ENCODE data around the gene PLS3. TPM values are rescaled to one million over a fixed set of nuclear protein-coding genes. Genes with fewer than 3 reads are reported as not detected.

The PLS3 gene
- total and polyA plus RNA-seq, 2 of the 13 experiments (the other 11 are each of a cell fraction or from before 2014, with no cell fraction given) = 55.7 to 99.9 TPM

GRCh38 chrX:115553171-115553570 lies 7.8 kb upstream of the PLS3 start:
- Histone ChIP-seq H3K36me3 (replicated peaks in 1 of 2; ENCODE audit: control insufficient read depth in 1 of 2, insufficient read depth in 2 of 2, low read length in 2 of 2) (no peaks in the 10 kb centered on the region), H3K27me3 (ENCODE audit: control insufficient read depth in 1 of 2, insufficient read depth in 2 of 2, low read length in 2 of 2) (no peaks in the 10 kb centered on the region), H3K4me2 (ENCODE audit: low read depth, low read length) (no peak overlapping the region), H3K4me1 (ENCODE audit: insufficient read depth, low read length) (no peaks in the 10 kb centered on the region), H2AFZ (ENCODE audit: low read length) (no peak overlapping the region), H3K9me3 (ENCODE audit: low read length) (no peaks in the 10 kb centered on the region), H3K27ac (ENCODE audit: extremely low read length, insufficient read depth, low read length) (no peak overlapping the region), H3K9ac (ENCODE audit: insufficient read depth, low read depth, low read length) (no peak overlapping the region), H3K4me3 (replicated peaks in 1 of 3; ENCODE audit: insufficient read depth in 1 of 3, low read depth in 2 of 3, low read length in 3 of 3) (no peak overlapping the region), H3K79me2 (ENCODE audit: insufficient read depth, low read length) (no peaks in the 10 kb centered on the region), H4K20me1 (ENCODE audit: insufficient read depth, low read length) (no peaks in the 10 kb centered on the region)
- in situ Hi-C loops (cut with HindIII; ENCODE audit: extremely low pct_ligation_motif_present, low pct_unique_long_range_greater_than_20kb) = no loop called here
- ChIA-PET CTCF (ENCODE audit: low intra/inter-chr PET ratio, low total read pairs) (no interaction called here), POLR2A (no interaction called here)
- intact Hi-C loops (cut with micrococcal nuclease; ENCODE audit: unreplicated experiment) = no loop called here
- FAIRE-seq (no peak), DNase-seq (ENCODE audit: low spot score) (no peak), ATAC-seq (no peak)
- no peak for TF ChIP-seq ZNF704 (CRISPR knock-in tag; IDR thresholded peaks at IDR 0.05; ENCODE audit: borderline replicate concordance)
- peak; percentile 29; the same call in 1 of the 2 replicates for TF ChIP-seq SRF (IDR thresholded peaks at IDR 0.05; ENCODE audit: low read depth, low read length)
- 65% methylated on average over 4 of the region's 5 CpGs for WGBS (ENCODE audit: low lambda C conversion rate)
- BruUV-seq (replicated peaks) = no TSS peak

- Histone ChIP-seq H3K27me3 (ENCODE audit: control insufficient read depth in 1 of 2, insufficient read depth in 2 of 2, low read length in 2 of 2) (no peaks in the 10 kb centered on the region; a peak in 1 of 5 replicates), H3K79me2 (ENCODE audit: insufficient read depth, low read length) (peaks cover 25% of the 10 kb centered on the region), H3K4me3 (replicated peaks in 1 of 3; ENCODE audit: insufficient read depth in 1 of 3, low read depth in 2 of 3, low read length in 3 of 3) (peak overlapping the region; percentile 12 to 78 (median 69); a peak in 4 of 6 replicates), H3K27ac (ENCODE audit: extremely low read length, insufficient read depth, low read length) (peak overlapping the region; percentile 78), H3K9me3 (ENCODE audit: low read length) (no peaks in the 10 kb centered on the region), H3K4me1 (ENCODE audit: insufficient read depth, low read length) (peaks cover 32% of the 10 kb centered on the region), H3K9ac (ENCODE audit: insufficient read depth, low read depth, low read length) (peak overlapping the region; percentile 34; the same call in 1 of the 2 replicates), H3K4me2 (ENCODE audit: low read depth, low read length) (peak overlapping the region; percentile 73), H3K36me3 (replicated peaks in 1 of 2; ENCODE audit: control insufficient read depth in 1 of 2, insufficient read depth in 2 of 2, low read length in 2 of 2) (no peaks in the 10 kb centered on the region), H2AFZ (ENCODE audit: low read length) (no peak overlapping the region), H4K20me1 (ENCODE audit: insufficient read depth, low read length) (0 out of 2 replicates have a peak, but pooled peaks cover 1% of the 10 kb centered on the region)
- intact Hi-C loops (cut with micrococcal nuclease; ENCODE audit: unreplicated experiment) (loop anchor here (5.0 kb wide), 2 partner anchors 212 to 387 kb away; no protein-coding TSS in a partner anchor), in situ Hi-C loops (cut with HindIII; ENCODE audit: extremely low pct_ligation_motif_present, low pct_unique_long_range_greater_than_20kb) (loop anchor here (5.0 kb wide), 1 partner anchor 227 kb away; no protein-coding TSS in a partner anchor)
- ATAC-seq (peak; percentile 6; the same call in 2 of the 3 replicates), DNase-seq (ENCODE audit: low spot score) (peak; percentile 70), FAIRE-seq (peak; percentile 64)
- POLR2A ChIA-PET = no interaction called here
- TF ChIP-seq MIXL1 (CRISPR knock-in tag; IDR thresholded peaks at IDR 0.05) (peak; percentile 18; the same call in 1 of the 2 replicates), CEBPG (CRISPR knock-in tag; IDR thresholded peaks at IDR 0.05) (peak; percentile 31; the same call in 1 of the 2 replicates), ZBTB7A (CRISPR knock-in tag; IDR thresholded peaks at IDR 0.05) (no peak), POLR2AphosphoS5 (IDR thresholded peaks at IDR 0.05; ENCODE audit: low read depth, low read length) (0 out of 2 replicates have a peak, but pooled peaks have one; percentile 24), CEBPB (IDR thresholded peaks at IDR 0.05; ENCODE audit: borderline replicate concordance, low read depth, low read length) (0 out of 2 replicates have a peak, but pooled peaks have one; percentile 17), ZNF530 (CRISPR knock-in tag; IDR thresholded peaks at IDR 0.05; ENCODE audit: low read depth) (no peak), HNF1A (IDR thresholded peaks at IDR 0.05; ENCODE audit: low read depth) (peak; percentile 72), HNF1A (CRISPR knock-in tag; IDR thresholded peaks at IDR 0.05; ENCODE audit: borderline replicate concordance) (peak; percentile 79; the same call in 1 of the 2 replicates)
- 0% methylated on average over 3 of the region's 3 CpGs for WGBS (ENCODE audit: low lambda C conversion rate)
- CTCF ChIA-PET (ENCODE audit: low intra/inter-chr PET ratio, low total read pairs) = no interaction called here
- BruUV-seq (replicated peaks) = no TSS peak
These were observed 1.3 kb upstream of the PLS3 start for GRCh38 chrX:115559672-115560071.
